Keratinocyte (primary cell): ENCODE results near the gene NXT1.

Source experiments
- EZH2 ChIP-seq: IDR thresholded peaks from one replicate; pipeline ENCODE4 v1.6.1; 2012; ENCODE audit warnings: inconsistent platforms, mild to moderate bottlenecking, low read length, moderate library complexity
- TF ChIP-seq, protein P1 (sequence below), 3 experiments: IDR thresholded peaks in 1 of 3; conservative IDR thresholded peaks in 1 of 3; optimal IDR thresholded peaks in 1 of 3; 2 replicates in 2 of 3; 3 replicates in 1 of 3; pipeline versions ENCODE3 to v1.5.1; 2011; ENCODE audit warnings: low read length in 3 of 3, mild to moderate bottlenecking in 3 of 3, moderate library complexity in 2 of 3, control low read depth in 1 of 3, inconsistent platforms in 1 of 3; ENCODE audit not compliant: insufficient read depth in 2 of 3; ENCODE audit errors: extremely low read depth in 1 of 3

DNA sequence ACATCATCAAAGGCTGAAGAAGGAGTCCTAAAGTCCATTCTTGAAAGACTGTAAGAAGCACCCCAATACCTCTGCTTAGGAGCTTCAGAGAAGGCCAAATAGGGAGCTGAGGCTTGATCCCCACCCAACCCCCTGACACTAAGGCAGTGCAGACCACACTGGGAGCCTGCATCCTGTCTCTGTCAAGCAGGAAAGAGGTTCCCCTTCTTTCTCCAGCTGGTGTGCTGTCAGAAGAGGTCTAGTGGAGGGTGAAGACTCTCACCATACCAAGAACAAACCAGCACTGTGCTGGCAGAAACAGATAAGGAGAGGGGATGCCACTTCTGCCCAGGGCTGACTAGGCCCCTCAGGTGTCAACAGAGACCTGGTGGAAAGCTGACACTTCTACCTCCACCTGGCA, 31.3 kb downstream of the NXT1 start:
- no peak for TF ChIP-seq EZH2
- TF ChIP-seq, protein P1, sequence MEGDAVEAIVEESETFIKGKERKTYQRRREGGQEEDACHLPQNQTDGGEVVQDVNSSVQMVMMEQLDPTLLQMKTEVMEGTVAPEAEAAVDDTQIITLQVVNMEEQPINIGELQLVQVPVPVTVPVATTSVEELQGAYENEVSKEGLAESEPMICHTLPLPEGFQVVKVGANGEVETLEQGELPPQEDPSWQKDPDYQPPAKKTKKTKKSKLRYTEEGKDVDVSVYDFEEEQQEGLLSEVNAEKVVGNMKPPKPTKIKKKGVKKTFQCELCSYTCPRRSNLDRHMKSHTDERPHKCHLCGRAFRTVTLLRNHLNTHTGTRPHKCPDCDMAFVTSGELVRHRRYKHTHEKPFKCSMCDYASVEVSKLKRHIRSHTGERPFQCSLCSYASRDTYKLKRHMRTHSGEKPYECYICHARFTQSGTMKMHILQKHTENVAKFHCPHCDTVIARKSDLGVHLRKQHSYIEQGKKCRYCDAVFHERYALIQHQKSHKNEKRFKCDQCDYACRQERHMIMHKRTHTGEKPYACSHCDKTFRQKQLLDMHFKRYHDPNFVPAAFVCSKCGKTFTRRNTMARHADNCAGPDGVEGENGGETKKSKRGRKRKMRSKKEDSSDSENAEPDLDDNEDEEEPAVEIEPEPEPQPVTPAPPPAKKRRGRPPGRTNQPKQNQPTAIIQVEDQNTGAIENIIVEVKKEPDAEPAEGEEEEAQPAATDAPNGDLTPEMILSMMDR (optimal IDR thresholded peaks at IDR 0.05 in 1 of 3, IDR thresholded peaks at IDR 0.05 in 1 of 3, conservative IDR thresholded peaks at IDR 0.05 in 1 of 3; ENCODE audit: extremely low read depth in 1 of 3, insufficient read depth in 2 of 3, low read length in 3 of 3) = no peak
